Fibroblast of gingiva (primary cell): ENCODE data around the gene FXYD4.
"Not testable (repeated sequence)": the region's sequence is repeated elsewhere in the genome, so short reads cannot be mapped to it uniquely, and the experiment has no call there.

Experiments used
- DNase-seq: peaks from one replicate; pipeline ENCODE4 v3.0.0-alpha.2; 2011; ENCODE audit warnings: low read depth

The FXYD4 gene

DNA sequence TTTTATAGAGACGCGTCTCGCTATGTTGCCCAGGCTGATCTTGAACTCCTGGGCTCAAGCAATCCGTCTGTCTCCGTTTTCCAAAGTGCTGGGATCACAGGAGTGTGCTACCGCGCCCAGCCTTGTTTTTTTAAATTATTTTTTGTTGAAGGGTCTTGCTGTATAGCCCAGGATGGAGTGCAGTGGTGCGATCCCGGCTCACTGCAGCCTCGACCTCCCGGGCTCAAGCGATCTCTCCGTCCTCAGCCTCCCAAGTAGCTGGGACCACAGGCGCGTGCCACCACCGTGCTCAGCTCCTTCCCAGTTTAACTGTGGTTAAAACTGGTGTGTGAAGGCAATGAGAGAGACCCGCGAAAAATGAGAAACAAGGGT, 48.5 kb downstream of the FXYD4 start:
- no peak for DNase-seq

GRCh38 chr10:43420369-43421200, 49.1 kb downstream of the FXYD4 start:
- DNase-seq, result peak; percentile 94

DNA sequence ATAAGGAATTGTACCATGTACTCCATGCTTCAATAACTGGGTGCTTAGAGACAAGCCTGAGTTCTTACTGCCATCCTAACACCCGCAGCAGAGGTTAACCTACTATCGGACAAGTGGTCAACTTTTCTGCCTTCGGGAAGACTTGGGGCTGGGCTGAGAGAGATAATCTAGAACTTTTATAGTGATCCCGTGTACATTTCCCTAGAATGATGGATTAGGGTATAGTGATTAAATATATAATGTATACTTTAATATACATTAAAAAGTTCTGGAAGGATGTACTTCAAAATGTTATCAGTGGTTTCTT, 49.7 kb downstream of the FXYD4 start:
- DNase-seq, result no peak

GRCh38 chr10:43421519-43421918, 50.1 kb downstream of the FXYD4 start:
- no peak for DNase-seq

DNA sequence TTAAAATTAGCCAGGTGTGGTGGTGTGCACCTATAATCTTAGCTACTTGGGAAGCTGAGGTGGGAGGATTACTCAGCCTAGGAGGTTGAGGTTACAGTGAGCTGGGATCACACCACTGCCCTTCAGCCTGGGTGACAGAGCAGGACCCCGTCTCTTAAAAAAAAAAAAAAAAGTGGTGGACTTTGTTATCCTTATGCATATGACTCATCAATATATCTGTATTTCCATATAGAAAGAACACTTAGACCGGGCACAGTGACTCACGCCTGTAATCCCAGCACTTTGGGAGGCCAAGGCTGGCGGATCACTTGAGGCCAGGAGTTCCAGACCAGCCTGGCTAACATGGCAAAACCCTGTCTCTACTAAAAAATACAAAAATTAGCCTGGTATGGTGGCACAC, 50.5 kb downstream of the FXYD4 start:
- not testable (repeated sequence) for DNase-seq

- DNase-seq, result peak; percentile 6
Measured at GRCh38 chr10:43424416-43424815, 53.0 kb downstream of the FXYD4 start.
